ENCODE measurements around the gene TMEM145. TPM values are rescaled to one million over a fixed set of nuclear protein-coding genes. Genes with fewer than 3 reads are reported as not detected.

The TMEM145 gene
- polyA plus RNA-seq, 1 donor (not counting 4 experiments of a cell fraction or from before 2014, with no cell fraction given), result not detected

- Histone ChIP-seq H4K20me1 (ENCODE audit: control insufficient read depth, extremely low read depth, insufficient read depth, low read length) (no peaks in the 10 kb centered on the region), H3K9ac (ENCODE audit: control insufficient read depth, extremely low read depth, insufficient read depth, low read length) (no peak overlapping the region), H2AFZ (ENCODE audit: control insufficient read depth, low read length) (no peak overlapping the region), H3K4me3 (ENCODE audit: control insufficient read depth in 2 of 3, extremely low read depth in 1 of 3, insufficient read depth in 2 of 3, low read depth in 1 of 3, low read length in 3 of 3) (no peak overlapping the region), H3K27me3 (ENCODE audit: control insufficient read depth, extremely low read depth, insufficient read depth, low read length) (peaks cover 14% of the 10 kb centered on the region), H3K4me2 (ENCODE audit: control insufficient read depth, extremely low read depth, insufficient read depth, low read depth, low read length) (no peak overlapping the region), H3K4me1 (ENCODE audit: control insufficient read depth, extremely low read depth, insufficient read depth, low read length) (peaks cover 14% of the 10 kb centered on the region), H3K9me1 (ENCODE audit: control insufficient read depth, extremely low read depth, insufficient read depth, low read length) (no peaks in the 10 kb centered on the region), H3K36me3 (ENCODE audit: control insufficient read depth in 2 of 2, extremely low read depth in 1 of 2, insufficient read depth in 2 of 2, low read length in 2 of 2) (no peaks in the 10 kb centered on the region), H3K79me2 (ENCODE audit: control insufficient read depth, insufficient read depth, low read length) (peaks cover 17% of the 10 kb centered on the region), H3K27ac (ENCODE audit: control insufficient read depth, insufficient read depth, low read length) (no peak overlapping the region), H3K9me3 (ENCODE audit: control insufficient read depth, low read depth, low read length) (no peaks in the 10 kb centered on the region)
- DNase-seq (ENCODE audit: low read depth, low spot score) (no peak), FAIRE-seq (no peak)
- dilution Hi-C loops (cut with MboI; ENCODE audit: extremely low pct_ligation_motif_present, low sequenced_read_pairs), result no loop called here
- TF ChIP-seq CTCF (optimal IDR thresholded peaks at IDR 0.05 in 1 of 3, IDR thresholded peaks at IDR 0.05 in 1 of 3, conservative IDR thresholded peaks at IDR 0.05 in 1 of 3; ENCODE audit: extremely low read depth in 1 of 3, insufficient read depth in 2 of 3, low read length in 3 of 3) (no peak), EZH2 (IDR thresholded peaks at IDR 0.05; ENCODE audit: low read length) (no peak)
These were observed 15.0 kb downstream of the TMEM145 start for GRCh38 chr19:42328106-42328505.

- Histone ChIP-seq H3K79me2 (ENCODE audit: control insufficient read depth, insufficient read depth, low read length) (peaks cover 17% of the 10 kb centered on the region), H2AFZ (ENCODE audit: control insufficient read depth, low read length) (no peak overlapping the region), H4K20me1 (ENCODE audit: control insufficient read depth, extremely low read depth, insufficient read depth, low read length) (no peaks in the 10 kb centered on the region), H3K9me3 (ENCODE audit: control insufficient read depth, low read depth, low read length) (no peaks in the 10 kb centered on the region), H3K4me3 (ENCODE audit: control insufficient read depth in 2 of 3, extremely low read depth in 1 of 3, insufficient read depth in 2 of 3, low read depth in 1 of 3, low read length in 3 of 3) (no peak overlapping the region), H3K36me3 (ENCODE audit: control insufficient read depth in 2 of 2, extremely low read depth in 1 of 2, insufficient read depth in 2 of 2, low read length in 2 of 2) (no peaks in the 10 kb centered on the region), H3K27ac (ENCODE audit: control insufficient read depth, insufficient read depth, low read length) (no peak overlapping the region), H3K4me2 (ENCODE audit: control insufficient read depth, extremely low read depth, insufficient read depth, low read depth, low read length) (no peak overlapping the region), H3K27me3 (ENCODE audit: control insufficient read depth, extremely low read depth, insufficient read depth, low read length) (peaks cover 8% of the 10 kb centered on the region), H3K4me1 (ENCODE audit: control insufficient read depth, extremely low read depth, insufficient read depth, low read length) (peaks cover 14% of the 10 kb centered on the region), H3K9ac (ENCODE audit: control insufficient read depth, extremely low read depth, insufficient read depth, low read length) (no peak overlapping the region), H3K9me1 (ENCODE audit: control insufficient read depth, extremely low read depth, insufficient read depth, low read length) (no peaks in the 10 kb centered on the region)
- DNase-seq (ENCODE audit: low read depth, low spot score) (no peak), FAIRE-seq (no peak)
- dilution Hi-C loops (cut with MboI; ENCODE audit: extremely low pct_ligation_motif_present, low sequenced_read_pairs), result no loop called here
- no peak for TF ChIP-seq CTCF (optimal IDR thresholded peaks at IDR 0.05 in 1 of 3, IDR thresholded peaks at IDR 0.05 in 1 of 3, conservative IDR thresholded peaks at IDR 0.05 in 1 of 3; ENCODE audit: extremely low read depth in 1 of 3, insufficient read depth in 2 of 3, low read length in 3 of 3)
- no peak for TF ChIP-seq EZH2 (IDR thresholded peaks at IDR 0.05; ENCODE audit: low read length)
These were observed 15.7 kb downstream of the TMEM145 start for GRCh38 chr19:42328854-42329253.

Data from keratinocyte (primary cell).